HG03558 (cell line): ENCODE results near the gene CSNK1G1.
A peak's percentile ranks its signal among the peaks of the same experiment; 100 is the strongest.
"Not testable (repeated sequence)": the region's sequence is repeated elsewhere in the genome, so short reads cannot be mapped to it uniquely, and the experiment has no call there.

Experiments
- ATAC-seq: cut with Tn5 transposase; IDR thresholded peaks from one replicate; pipeline ENCODE4 v1.9.1; 2021; ENCODE audit warnings: moderate number of reproducible peaks; ENCODE audit not compliant: unreplicated experiment; ENCODE audit errors: extremely low read depth

The CSNK1G1 gene

GRCh38 chr15:64355944-64356709, at the start of gene CSNK1G1:
Gene CSNK1G1, minus strand, starts transcription at chr15:64356173. Its CDS starts 55,674 bp downstream, at chr15:64300499.
- peak; percentile 76 for ATAC-seq

GRCh38 chr15:64400583-64400982, 44.6 kb upstream of the CSNK1G1 start:
- no peak for ATAC-seq

- no peak for ATAC-seq
These were observed 42.6 kb upstream of the CSNK1G1 start for GRCh38 chr15:64398575-64398974.

GRCh38 chr15:64396789-64397188, 40.8 kb upstream of the CSNK1G1 start:
- no peak for ATAC-seq

GRCh38 chr15:64392471-64392870, 36.5 kb upstream of the CSNK1G1 start:
- not testable (repeated sequence) for ATAC-seq

- ATAC-seq, result no peak
These were observed 33.1 kb upstream of the CSNK1G1 start for GRCh38 chr15:64389036-64389435.

- peak; percentile 91 for ATAC-seq
These were observed 31.7 kb upstream of the CSNK1G1 start, which contains the start of gene TRIP4 for GRCh38 chr15:64387562-64388168. Gene TRIP4, plus strand, starts transcription at chr15:64387836. Its CDS starts 28 bp downstream, at chr15:64387864.

GRCh38 chr15:64386291-64386690, 30.3 kb upstream of the CSNK1G1 start:
- no peak for ATAC-seq

- ATAC-seq, result no peak
These were observed 27.8 kb upstream of the CSNK1G1 start for GRCh38 chr15:64383760-64384159.

GRCh38 chr15:64381000-64381751, 25.2 kb upstream of the CSNK1G1 start, which contains the start of gene PCLAF:
Gene PCLAF, minus strand, starts transcription at chr15:64381441. Its CDS starts 70 bp downstream, at chr15:64381371.
- ATAC-seq, result peak; percentile 67

GRCh38 chr15:64380130-64380870, 24.3 kb upstream of the CSNK1G1 start:
- not testable (repeated sequence) for ATAC-seq

GRCh38 chr15:64379216-64379960, 23.4 kb upstream of the CSNK1G1 start:
- ATAC-seq, result no peak

GRCh38 chr15:64373360-64373759, 17.4 kb upstream of the CSNK1G1 start:
- no peak for ATAC-seq

GRCh38 chr15:64371383-64371782, 15.4 kb upstream of the CSNK1G1 start:
- ATAC-seq, result not testable (repeated sequence)

- ATAC-seq, result no peak
These were observed 13.2 kb upstream of the CSNK1G1 start for GRCh38 chr15:64369078-64369607.

- no peak for ATAC-seq
These were observed 5.3 kb upstream of the CSNK1G1 start for GRCh38 chr15:64361259-64361658.

GRCh38 chr15:64356710-64357040, 702 bp upstream of the CSNK1G1 start:
- no peak for ATAC-seq

- no peak for ATAC-seq
These were observed 527 bp downstream of the CSNK1G1 start for GRCh38 chr15:64355348-64355943.
